ENCODE data around the gene SH3YL1.

The SH3YL1 gene, protein sequence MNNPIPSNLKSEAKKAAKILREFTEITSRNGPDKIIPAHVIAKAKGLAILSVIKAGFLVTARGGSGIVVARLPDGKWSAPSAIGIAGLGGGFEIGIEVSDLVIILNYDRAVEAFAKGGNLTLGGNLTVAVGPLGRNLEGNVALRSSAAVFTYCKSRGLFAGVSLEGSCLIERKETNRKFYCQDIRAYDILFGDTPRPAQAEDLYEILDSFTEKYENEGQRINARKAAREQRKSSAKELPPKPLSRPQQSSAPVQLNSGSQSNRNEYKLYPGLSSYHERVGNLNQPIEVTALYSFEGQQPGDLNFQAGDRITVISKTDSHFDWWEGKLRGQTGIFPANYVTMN

DNA sequence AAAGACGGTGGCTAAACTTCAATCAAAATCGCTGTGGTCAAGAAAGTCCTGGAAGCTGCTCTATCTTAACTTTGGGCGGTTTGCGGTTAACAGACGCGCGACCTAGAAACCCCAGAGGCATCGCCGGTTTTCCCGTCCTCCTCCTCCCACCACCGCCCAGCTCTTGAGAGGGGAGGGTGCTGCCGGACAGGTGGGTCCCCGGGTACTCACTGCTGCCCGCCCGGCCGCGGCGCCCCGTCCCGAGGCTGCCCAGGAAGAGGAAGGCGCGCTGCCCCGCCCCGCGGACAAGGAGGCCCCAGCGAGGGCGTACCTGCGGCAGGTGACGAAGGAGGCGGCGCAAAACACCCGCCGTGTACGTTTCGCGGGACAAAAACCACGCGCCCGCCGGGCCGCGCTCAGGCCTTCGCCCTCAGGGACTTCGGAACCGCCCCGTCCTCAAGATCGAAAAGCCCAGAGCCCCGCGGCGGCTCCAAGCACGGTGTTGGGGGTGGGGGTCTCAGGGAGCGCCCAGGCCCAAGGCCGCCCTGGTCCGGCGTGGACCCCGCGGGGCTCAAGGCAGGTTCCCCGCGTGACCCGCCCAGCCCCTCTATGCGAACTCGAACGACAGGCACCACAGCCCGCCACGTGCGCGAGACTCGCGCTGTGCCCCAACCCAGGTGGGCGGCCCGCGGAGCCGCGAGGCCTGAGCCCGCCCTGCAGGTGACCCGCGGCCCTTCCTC, at the start of gene SH3YL1:
Gene SH3YL1, minus strand, starts transcription at position 259 of the 719 bp plus-strand sequence. Its CDS starts 48 bp downstream, at position 211.
- TF ChIP-seq, protein P1, sequence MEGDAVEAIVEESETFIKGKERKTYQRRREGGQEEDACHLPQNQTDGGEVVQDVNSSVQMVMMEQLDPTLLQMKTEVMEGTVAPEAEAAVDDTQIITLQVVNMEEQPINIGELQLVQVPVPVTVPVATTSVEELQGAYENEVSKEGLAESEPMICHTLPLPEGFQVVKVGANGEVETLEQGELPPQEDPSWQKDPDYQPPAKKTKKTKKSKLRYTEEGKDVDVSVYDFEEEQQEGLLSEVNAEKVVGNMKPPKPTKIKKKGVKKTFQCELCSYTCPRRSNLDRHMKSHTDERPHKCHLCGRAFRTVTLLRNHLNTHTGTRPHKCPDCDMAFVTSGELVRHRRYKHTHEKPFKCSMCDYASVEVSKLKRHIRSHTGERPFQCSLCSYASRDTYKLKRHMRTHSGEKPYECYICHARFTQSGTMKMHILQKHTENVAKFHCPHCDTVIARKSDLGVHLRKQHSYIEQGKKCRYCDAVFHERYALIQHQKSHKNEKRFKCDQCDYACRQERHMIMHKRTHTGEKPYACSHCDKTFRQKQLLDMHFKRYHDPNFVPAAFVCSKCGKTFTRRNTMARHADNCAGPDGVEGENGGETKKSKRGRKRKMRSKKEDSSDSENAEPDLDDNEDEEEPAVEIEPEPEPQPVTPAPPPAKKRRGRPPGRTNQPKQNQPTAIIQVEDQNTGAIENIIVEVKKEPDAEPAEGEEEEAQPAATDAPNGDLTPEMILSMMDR (IDR thresholded peaks at IDR 0.05; ENCODE audit: borderline replicate concordance, insufficient read depth, low read depth, low read length) = no peak
- peak within 1 kb of the TSS; percentile 70 for H3K4me3 ChIP-seq (ENCODE audit: low read depth, low read length)

DNA sequence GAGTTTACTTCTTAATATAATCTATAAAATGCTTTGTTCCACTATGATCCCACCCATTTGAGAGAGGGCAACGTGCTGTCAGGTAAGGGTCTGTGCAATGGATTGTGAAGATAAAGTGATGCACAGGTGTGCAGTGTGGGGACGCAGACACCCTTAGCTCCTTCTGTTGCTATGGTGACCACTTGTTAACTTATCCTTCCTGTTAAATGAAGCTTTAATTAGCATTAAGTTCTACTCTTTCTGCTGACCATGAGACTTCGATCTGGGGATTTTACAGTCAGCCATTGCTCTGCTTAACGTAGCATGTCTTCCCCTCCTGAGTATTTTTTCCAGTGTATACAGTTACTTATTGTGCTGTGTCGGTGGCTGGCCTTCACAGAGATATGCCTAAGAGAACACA, 47.2 kb upstream of the SH3YL1 start:
- H3K4me3 ChIP-seq (ENCODE audit: low read depth, low read length) = no peak overlapping the region
- TF ChIP-seq, protein P1 (IDR thresholded peaks at IDR 0.05; ENCODE audit: borderline replicate concordance, insufficient read depth, low read depth, low read length) = no peak

DNA sequence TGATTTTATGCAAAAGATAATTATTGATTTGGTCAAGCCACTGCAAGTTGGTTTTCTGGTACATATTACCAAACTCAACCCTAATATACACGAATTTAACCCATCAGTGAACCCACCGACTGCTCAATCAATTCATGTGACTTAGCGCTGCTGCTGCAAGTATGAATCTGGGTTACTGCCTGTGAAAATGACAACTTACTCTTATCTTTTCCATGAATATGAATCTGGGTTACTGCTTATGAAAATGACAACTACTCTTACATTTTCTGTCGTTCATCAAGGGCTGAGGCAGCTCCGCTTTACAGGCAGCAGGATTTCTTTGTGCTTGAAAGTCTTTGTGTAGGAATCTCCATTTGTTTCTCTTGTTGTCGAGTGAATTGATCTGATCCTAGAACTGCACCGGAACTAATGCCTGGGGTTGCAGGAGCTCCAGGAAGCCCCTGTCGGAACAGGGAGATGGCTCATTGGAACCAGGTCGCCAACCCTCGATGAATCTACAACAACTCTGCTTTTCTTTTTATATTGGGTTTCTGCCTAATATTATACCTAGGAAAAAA, 46.2 kb upstream of the SH3YL1 start:
- H3K4me3 ChIP-seq (ENCODE audit: low read depth, low read length) = no peak overlapping the region
- TF ChIP-seq, protein P1 (IDR thresholded peaks at IDR 0.05; ENCODE audit: borderline replicate concordance, insufficient read depth, low read depth, low read length) = no peak

DNA sequence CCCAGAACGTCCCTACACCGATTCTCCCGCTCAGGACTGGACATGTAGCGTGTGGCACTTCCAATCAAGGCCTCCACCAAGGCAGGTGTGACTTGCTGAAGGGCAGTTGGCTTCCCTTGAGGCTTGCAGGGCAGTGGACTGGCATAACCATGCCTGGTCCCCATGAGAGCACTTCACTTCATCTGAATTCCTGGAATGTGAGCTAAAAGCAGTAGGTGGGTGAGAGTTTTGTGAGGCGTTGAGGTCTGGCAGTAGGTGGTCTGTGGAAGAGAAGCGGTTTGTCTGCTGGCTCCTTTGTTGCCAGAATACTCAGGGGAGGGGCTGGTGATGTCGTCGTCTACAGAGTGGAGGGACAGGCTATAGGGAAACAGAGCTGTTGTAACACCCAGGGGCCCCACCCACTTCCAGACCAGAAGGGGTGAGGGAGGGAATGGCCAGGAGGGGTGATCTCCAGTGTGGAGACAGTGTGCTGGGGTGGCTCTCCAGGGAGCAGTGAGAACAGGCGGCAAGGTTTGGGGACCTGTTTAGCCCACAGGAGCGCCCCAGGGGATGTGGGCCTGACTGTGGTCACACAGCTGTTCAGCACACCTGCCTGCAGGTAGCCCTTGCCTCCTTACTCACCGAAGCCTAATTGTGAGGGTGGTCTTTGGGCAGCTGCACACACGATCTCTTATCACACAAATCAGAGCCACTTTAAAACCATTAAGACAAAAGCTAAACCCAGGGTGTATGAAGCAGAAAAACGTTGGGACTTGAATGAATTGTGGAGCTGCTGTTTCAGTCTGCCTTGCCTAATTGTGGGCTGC, 45.5 kb upstream of the SH3YL1 start:
- H3K4me3 ChIP-seq (ENCODE audit: low read depth, low read length) = no peak overlapping the region
- TF ChIP-seq, protein P1 (IDR thresholded peaks at IDR 0.05; ENCODE audit: borderline replicate concordance, insufficient read depth, low read depth, low read length) = no peak

DNA sequence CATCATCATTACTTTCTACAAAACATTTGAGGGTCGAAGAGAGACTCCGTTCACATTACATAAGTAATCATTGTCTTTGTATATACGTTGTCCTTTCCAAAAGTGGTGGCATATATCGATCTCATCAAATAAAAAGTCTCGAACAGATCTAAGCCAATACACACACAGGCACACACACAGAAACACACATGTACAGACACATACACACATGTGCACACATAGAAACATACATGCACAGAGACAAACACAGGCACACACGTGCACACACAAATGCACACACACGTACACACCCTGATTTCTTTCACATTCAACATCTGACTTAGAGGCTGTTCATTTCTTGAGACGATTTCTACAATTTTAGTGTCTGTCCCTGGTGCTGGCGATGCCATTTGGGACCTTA, 41.5 kb upstream of the SH3YL1 start:
- TF ChIP-seq, protein P1 (IDR thresholded peaks at IDR 0.05; ENCODE audit: borderline replicate concordance, insufficient read depth, low read depth, low read length) = no peak
- no peak overlapping the region for H3K4me3 ChIP-seq (ENCODE audit: low read depth, low read length)

DNA sequence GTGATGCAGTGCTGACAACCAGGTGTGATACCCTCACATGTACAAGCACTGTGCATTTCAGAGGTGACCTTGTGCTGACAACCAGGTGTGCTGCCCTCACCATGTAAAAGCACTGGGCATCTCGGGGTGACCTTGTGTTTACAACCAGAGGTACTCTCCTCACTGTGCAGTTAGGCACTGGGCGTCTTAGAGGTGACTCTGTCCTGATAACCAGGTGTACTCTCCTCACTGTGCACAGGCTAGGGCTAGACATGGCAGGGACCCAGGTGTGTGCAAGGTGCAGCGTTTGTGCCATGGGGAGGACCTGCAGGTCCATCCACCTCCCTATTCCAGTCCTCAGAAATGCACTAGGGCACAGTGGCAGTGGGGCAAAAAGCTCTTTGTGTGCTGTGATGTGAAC, 32.5 kb upstream of the SH3YL1 start:
- TF ChIP-seq, protein P1 (IDR thresholded peaks at IDR 0.05; ENCODE audit: borderline replicate concordance, insufficient read depth, low read depth, low read length) = no peak
- H3K4me3 ChIP-seq (ENCODE audit: low read depth, low read length) = no peak overlapping the region

Data from GM12875 (cell line).